Measurements from ENCODE around the gene ATRN.

Gene ATRN

GRCh38 chr20:3547906-3548305 lies 77.1 kb downstream of the ATRN start:
- ChIA-PET POLR2A (no interaction called here), CTCF (interaction anchor here (1.5 kb wide), 1 partner anchor 15 kb away, joined by 6 read pairs; no protein-coding TSS in a partner anchor)
- peaks cover 0 to 4% (median 0%) of the 10 kb centered on the region in 4 experiments for H3K4me1 ChIP-seq (ENCODE audit: control extremely low read depth in 1 of 4, control insufficient read depth in 4 of 4, insufficient read depth in 4 of 4, low read length in 3 of 4)
- no peak overlapping the region for H3K27ac ChIP-seq (ENCODE audit: insufficient read depth in 1 of 2, low read depth in 1 of 2, low read length in 2 of 2, poor library complexity in 1 of 2, severe bottlenecking in 2 of 2)
- no peaks in the 10 kb centered on the region for H3K9me3 ChIP-seq (ENCODE audit: control extremely low read depth in 1 of 5, control insufficient read depth in 4 of 5, insufficient read depth in 2 of 5, low read depth in 1 of 5, low read length in 4 of 5)
- H3K4me3 ChIP-seq (ENCODE audit: control insufficient read depth in 1 of 7, extremely low read depth in 1 of 7, insufficient read depth in 4 of 7, low read depth in 2 of 7, low read length in 6 of 7), result no peak overlapping the region
- no peaks in the 10 kb centered on the region for H3K27me3 ChIP-seq (replicated peaks in 2 of 5; ENCODE audit: control insufficient read depth in 4 of 5, insufficient read depth in 5 of 5, low read length in 4 of 5)
- peaks cover 0 to 20% (median 13%) of the 10 kb centered on the region in 4 experiments for H3K36me3 ChIP-seq (ENCODE audit: control insufficient read depth in 4 of 4, insufficient read depth in 4 of 4, low read length in 3 of 4)
- no CpG with 5 or more reads among the region's 1 CpG for WGBS (ENCODE audit: insufficient coverage)
- no peak for DNase-seq

DNA sequence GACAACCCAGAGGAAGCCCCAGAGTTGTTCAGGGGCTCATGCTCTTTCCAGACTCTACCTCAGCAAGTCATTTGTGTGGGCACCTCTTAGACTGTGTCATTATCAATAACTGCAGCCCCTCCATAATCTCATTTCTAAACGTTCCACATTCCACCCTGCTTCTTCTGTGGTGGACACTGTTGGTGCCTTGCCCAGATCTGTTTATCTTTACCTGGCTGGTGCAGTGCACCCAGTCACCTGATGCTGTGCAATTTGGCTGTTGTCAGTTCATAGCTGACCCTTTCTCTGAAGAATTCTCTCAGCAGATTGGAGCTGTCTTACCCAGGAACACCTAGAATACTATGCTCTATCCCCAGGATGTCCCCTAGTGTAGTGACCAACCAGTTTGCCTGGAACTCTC lies 80.0 kb downstream of the ATRN start:
- peaks cover 2 to 19% (median 11%) of the 10 kb centered on the region in 4 experiments for H3K36me3 ChIP-seq (ENCODE audit: control insufficient read depth in 4 of 4, insufficient read depth in 4 of 4, low read length in 3 of 4)
- POLR2A ChIA-PET, result interaction anchor here (0.6 kb wide), 1 partner anchor 14 kb away, joined by 5 read pairs; no protein-coding TSS in a partner anchor
- WGBS (ENCODE audit: insufficient coverage), result 73% methylated on average over 1 of the region's 1 CpG

DNA sequence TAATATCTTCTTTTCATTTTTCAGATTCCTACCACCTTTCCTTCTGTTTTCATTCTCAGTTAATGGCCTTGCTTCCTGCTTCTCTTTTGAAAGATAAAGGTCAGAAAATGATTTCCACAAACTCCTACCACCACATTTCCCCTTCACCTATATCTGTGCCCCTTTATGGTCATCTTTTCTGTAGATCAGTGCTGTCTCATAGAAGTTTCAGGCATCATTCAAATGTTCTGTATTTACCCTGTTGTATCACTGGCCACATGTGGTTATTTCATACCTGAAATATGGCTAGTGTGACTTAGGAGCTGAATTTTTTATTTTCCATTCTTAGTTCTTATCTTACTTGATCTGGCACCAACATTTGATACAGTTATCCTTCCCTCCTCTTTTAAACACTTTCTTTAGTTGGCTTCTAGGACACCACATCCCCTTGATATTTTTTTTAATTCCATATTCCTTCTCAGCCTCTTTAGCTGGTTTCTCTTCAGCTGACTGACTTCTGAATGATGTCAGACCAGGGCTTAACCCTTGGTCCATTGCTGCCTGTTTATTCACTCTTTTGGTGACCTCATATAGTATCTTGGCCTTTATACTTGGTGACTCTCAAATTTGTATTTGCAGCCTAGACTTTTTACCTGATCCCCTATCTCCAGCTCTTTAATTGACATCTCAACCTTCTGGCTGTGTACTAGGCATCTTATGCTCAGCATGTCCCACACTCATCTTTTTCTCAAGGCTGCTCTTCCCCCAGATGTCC lies 81.0 kb downstream of the ATRN start:
- peaks cover 2 to 22% (median 11%) of the 10 kb centered on the region in 4 experiments for H3K36me3 ChIP-seq (ENCODE audit: control insufficient read depth in 4 of 4, insufficient read depth in 4 of 4, low read length in 3 of 4)

More for the DNA sequence above, 80.0 kb downstream of the ATRN start:
- Histone ChIP-seq H3K27me3 (replicated peaks in 2 of 5; ENCODE audit: control insufficient read depth in 4 of 5, insufficient read depth in 5 of 5, low read length in 4 of 5) (no peaks in the 10 kb centered on the region), H3K4me3 (ENCODE audit: control insufficient read depth in 1 of 7, extremely low read depth in 1 of 7, insufficient read depth in 4 of 7, low read depth in 2 of 7, low read length in 6 of 7) (no peak overlapping the region), H3K4me1 (ENCODE audit: control extremely low read depth in 1 of 4, control insufficient read depth in 4 of 4, insufficient read depth in 4 of 4, low read length in 3 of 4) (peaks cover 0 to 5% (median 0%) of the 10 kb centered on the region in 4 experiments), H3K27ac (ENCODE audit: insufficient read depth in 1 of 2, low read depth in 1 of 2, low read length in 2 of 2, poor library complexity in 1 of 2, severe bottlenecking in 2 of 2) (no peak overlapping the region), H3K9me3 (ENCODE audit: control extremely low read depth in 1 of 5, control insufficient read depth in 4 of 5, insufficient read depth in 2 of 5, low read depth in 1 of 5, low read length in 4 of 5) (no peaks in the 10 kb centered on the region)
- peak in 1 of 3 donors; percentile 8 for DNase-seq
- CTCF ChIA-PET, result no interaction called here

GRCh38 chr20:3553663-3554062 lies 82.8 kb downstream of the ATRN start:
- CTCF ChIA-PET, result no interaction called here
- POLR2A ChIA-PET, result interaction anchor here (0.7 kb wide), 1 partner anchor 240 kb away, joined by 3 read pairs; no protein-coding TSS in a partner anchor
- no peaks in the 10 kb centered on the region for H3K9me3 ChIP-seq (ENCODE audit: control extremely low read depth in 1 of 5, control insufficient read depth in 4 of 5, insufficient read depth in 2 of 5, low read depth in 1 of 5, low read length in 4 of 5)
- peaks cover 2 to 22% (median 10%) of the 10 kb centered on the region in 4 experiments for H3K36me3 ChIP-seq (ENCODE audit: control insufficient read depth in 4 of 4, insufficient read depth in 4 of 4, low read length in 3 of 4)
- DNase-seq, result no peak
- H3K4me1 ChIP-seq (ENCODE audit: control extremely low read depth in 1 of 4, control insufficient read depth in 4 of 4, insufficient read depth in 4 of 4, low read length in 3 of 4), result peaks cover 0 to 21% (median 6%) of the 10 kb centered on the region in 4 experiments
- H3K27me3 ChIP-seq (replicated peaks in 2 of 5; ENCODE audit: control insufficient read depth in 4 of 5, insufficient read depth in 5 of 5, low read length in 4 of 5), result no peaks in the 10 kb centered on the region
- 50% methylated on average over 2 of the region's 3 CpGs for WGBS (ENCODE audit: insufficient coverage)
- H3K4me3 ChIP-seq (ENCODE audit: control insufficient read depth in 1 of 7, extremely low read depth in 1 of 7, insufficient read depth in 4 of 7, low read depth in 2 of 7, low read length in 6 of 7), result no peak overlapping the region
- H3K27ac ChIP-seq (ENCODE audit: insufficient read depth in 1 of 2, low read depth in 1 of 2, low read length in 2 of 2, poor library complexity in 1 of 2, severe bottlenecking in 2 of 2), result no peak overlapping the region

More for the DNA sequence above, 81.0 kb downstream of the ATRN start:
- Histone ChIP-seq H3K4me3 (ENCODE audit: control insufficient read depth in 1 of 7, extremely low read depth in 1 of 7, insufficient read depth in 4 of 7, low read depth in 2 of 7, low read length in 6 of 7) (no peak overlapping the region), H3K27me3 (replicated peaks in 2 of 5; ENCODE audit: control insufficient read depth in 4 of 5, insufficient read depth in 5 of 5, low read length in 4 of 5) (no peaks in the 10 kb centered on the region), H3K27ac (ENCODE audit: insufficient read depth in 1 of 2, low read depth in 1 of 2, low read length in 2 of 2, poor library complexity in 1 of 2, severe bottlenecking in 2 of 2) (no peak overlapping the region), H3K4me1 (ENCODE audit: control extremely low read depth in 1 of 4, control insufficient read depth in 4 of 4, insufficient read depth in 4 of 4, low read length in 3 of 4) (peaks cover 0 to 11% (median 2%) of the 10 kb centered on the region in 4 experiments), H3K9me3 (ENCODE audit: control extremely low read depth in 1 of 5, control insufficient read depth in 4 of 5, insufficient read depth in 2 of 5, low read depth in 1 of 5, low read length in 4 of 5) (no peaks in the 10 kb centered on the region)
- CTCF ChIA-PET, result no interaction called here
- POLR2A ChIA-PET, result no interaction called here
- no peak for DNase-seq

- POLR2A ChIA-PET, result interaction anchor here (0.6 kb wide), 1 partner anchor 20 kb away, joined by 7 read pairs; no protein-coding TSS in a partner anchor
- H3K4me1 ChIP-seq (ENCODE audit: control extremely low read depth in 1 of 4, control insufficient read depth in 4 of 4, insufficient read depth in 4 of 4, low read length in 3 of 4), result peaks cover 0 to 21% (median 6%) of the 10 kb centered on the region in 4 experiments
- no peaks in the 10 kb centered on the region for H3K9me3 ChIP-seq (ENCODE audit: control extremely low read depth in 1 of 5, control insufficient read depth in 4 of 5, insufficient read depth in 2 of 5, low read depth in 1 of 5, low read length in 4 of 5)
- H3K4me3 ChIP-seq (ENCODE audit: control insufficient read depth in 1 of 7, extremely low read depth in 1 of 7, insufficient read depth in 4 of 7, low read depth in 2 of 7, low read length in 6 of 7), result peak overlapping the region in 4 of 7 experiments; percentile 35 to 64 (median 44)
- DNase-seq, result peak; percentile 10 to 62 (median 51)
- 38% methylated on average over 3 of the region's 3 CpGs for WGBS (ENCODE audit: insufficient coverage)
- CTCF ChIA-PET, result interaction anchor here (0.6 kb wide), 1 partner anchor 148 kb away, joined by 6 read pairs; no protein-coding TSS in a partner anchor
- H3K36me3 ChIP-seq (ENCODE audit: control insufficient read depth in 4 of 4, insufficient read depth in 4 of 4, low read length in 3 of 4), result peaks cover 2 to 13% (median 10%) of the 10 kb centered on the region in 4 experiments
- peak overlapping the region in 1 of 2 experiments; percentile 61 for H3K27ac ChIP-seq (ENCODE audit: insufficient read depth in 1 of 2, low read depth in 1 of 2, low read length in 2 of 2, poor library complexity in 1 of 2, severe bottlenecking in 2 of 2)
- H3K27me3 ChIP-seq (replicated peaks in 2 of 5; ENCODE audit: control insufficient read depth in 4 of 5, insufficient read depth in 5 of 5, low read length in 4 of 5), result no peaks in the 10 kb centered on the region
Observed at GRCh38 chr20:3557237-3557785, 86.5 kb downstream of the ATRN start.

DNA sequence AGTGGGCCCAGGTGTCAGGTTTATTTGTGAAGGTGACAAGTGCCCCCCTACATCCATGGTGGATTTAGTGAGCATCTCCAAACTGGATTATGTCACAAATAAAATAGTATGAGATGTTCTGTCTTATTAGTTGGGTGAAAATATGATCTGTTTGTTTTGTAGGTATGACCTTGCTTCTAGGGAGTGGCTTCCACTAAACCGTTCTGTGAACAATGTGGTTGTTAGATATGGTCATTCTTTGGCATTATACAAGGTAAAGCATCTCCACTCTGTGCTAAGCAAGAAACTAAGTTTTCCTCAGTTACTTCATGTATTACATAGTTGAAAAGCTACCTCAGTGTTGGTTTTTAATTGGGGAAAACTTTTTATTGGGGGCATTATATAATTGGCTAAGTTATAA lies 88.4 kb downstream of the ATRN start:
- CTCF ChIA-PET, result interaction anchor here (0.5 kb wide), 1 partner anchor 312 kb away, joined by 3 read pairs; no protein-coding TSS in a partner anchor
- WGBS (ENCODE audit: insufficient coverage), result no CpG with 5 or more reads among the region's 1 CpG
- H3K36me3 ChIP-seq (ENCODE audit: control insufficient read depth in 4 of 4, insufficient read depth in 4 of 4, low read length in 3 of 4), result peaks cover 3 to 16% (median 9%) of the 10 kb centered on the region in 4 experiments
- H3K27ac ChIP-seq (ENCODE audit: insufficient read depth in 1 of 2, low read depth in 1 of 2, low read length in 2 of 2, poor library complexity in 1 of 2, severe bottlenecking in 2 of 2), result no peak overlapping the region
- H3K27me3 ChIP-seq (replicated peaks in 2 of 5; ENCODE audit: control insufficient read depth in 4 of 5, insufficient read depth in 5 of 5, low read length in 4 of 5), result no peaks in the 10 kb centered on the region
- DNase-seq, result no peak
- no peaks in the 10 kb centered on the region for H3K9me3 ChIP-seq (ENCODE audit: control extremely low read depth in 1 of 5, control insufficient read depth in 4 of 5, insufficient read depth in 2 of 5, low read depth in 1 of 5, low read length in 4 of 5)
- no peak overlapping the region for H3K4me3 ChIP-seq (ENCODE audit: control insufficient read depth in 1 of 7, extremely low read depth in 1 of 7, insufficient read depth in 4 of 7, low read depth in 2 of 7, low read length in 6 of 7)
- peaks cover 0 to 21% (median 6%) of the 10 kb centered on the region in 4 experiments for H3K4me1 ChIP-seq (ENCODE audit: control extremely low read depth in 1 of 4, control insufficient read depth in 4 of 4, insufficient read depth in 4 of 4, low read length in 3 of 4)
- POLR2A ChIA-PET, result no interaction called here

- Histone ChIP-seq H3K4me1 (ENCODE audit: control extremely low read depth in 1 of 4, control insufficient read depth in 4 of 4, insufficient read depth in 4 of 4, low read length in 3 of 4) (peaks cover 0 to 21% (median 6%) of the 10 kb centered on the region in 4 experiments), H3K27me3 (replicated peaks in 2 of 5; ENCODE audit: control insufficient read depth in 4 of 5, insufficient read depth in 5 of 5, low read length in 4 of 5) (no peaks in the 10 kb centered on the region), H3K27ac (ENCODE audit: insufficient read depth in 1 of 2, low read depth in 1 of 2, low read length in 2 of 2, poor library complexity in 1 of 2, severe bottlenecking in 2 of 2) (no peak overlapping the region), H3K4me3 (ENCODE audit: control insufficient read depth in 1 of 7, extremely low read depth in 1 of 7, insufficient read depth in 4 of 7, low read depth in 2 of 7, low read length in 6 of 7) (no peak overlapping the region), H3K36me3 (ENCODE audit: control insufficient read depth in 4 of 4, insufficient read depth in 4 of 4, low read length in 3 of 4) (peaks cover 3 to 17% (median 9%) of the 10 kb centered on the region in 4 experiments), H3K9me3 (ENCODE audit: control extremely low read depth in 1 of 5, control insufficient read depth in 4 of 5, insufficient read depth in 2 of 5, low read depth in 1 of 5, low read length in 4 of 5) (no peaks in the 10 kb centered on the region)
- POLR2A ChIA-PET, result no interaction called here
- WGBS (ENCODE audit: insufficient coverage), result no CpG with 5 or more reads among the region's 1 CpG
- CTCF ChIA-PET, result interaction anchor here (0.5 kb wide), 1 partner anchor 313 kb away, joined by 3 read pairs; no protein-coding TSS in a partner anchor
- no peak for DNase-seq
Observed at GRCh38 chr20:3559637-3560036, 88.8 kb downstream of the ATRN start.
